Fibroblast of skin of back (primary cell): ENCODE results near the gene SMIM9. TPM values are rescaled to one million over a fixed set of nuclear protein-coding genes. Genes with fewer than 3 reads are reported as not detected.
A peak's percentile ranks its signal among the peaks of the same experiment; 100 is the strongest.
"Not testable (repeated sequence)": the region's sequence is repeated elsewhere in the genome, so short reads cannot be mapped to it uniquely, and the experiment has no call there.

Source experiments
- DNase-seq: peaks from one replicate; pipeline ENCODE4 v3.0.0-alpha.2; 2013
- polyA plus RNA-seq, 2 experiments: library from polyadenylated mRNA; unstranded; fragments of 120-200 nt; gene quantifications; one replicate each; pipeline ENCODE4 v1.2.1, GENCODE V29; 2013; ENCODE audit not compliant: insufficient read length in 2 of 2

Gene SMIM9
- not detected for polyA plus RNA-seq (2013, experiment 1 of 2; ENCODE audit: insufficient read length)
- polyA plus RNA-seq (2013, experiment 2 of 2; ENCODE audit: insufficient read length), result not detected

DNA sequence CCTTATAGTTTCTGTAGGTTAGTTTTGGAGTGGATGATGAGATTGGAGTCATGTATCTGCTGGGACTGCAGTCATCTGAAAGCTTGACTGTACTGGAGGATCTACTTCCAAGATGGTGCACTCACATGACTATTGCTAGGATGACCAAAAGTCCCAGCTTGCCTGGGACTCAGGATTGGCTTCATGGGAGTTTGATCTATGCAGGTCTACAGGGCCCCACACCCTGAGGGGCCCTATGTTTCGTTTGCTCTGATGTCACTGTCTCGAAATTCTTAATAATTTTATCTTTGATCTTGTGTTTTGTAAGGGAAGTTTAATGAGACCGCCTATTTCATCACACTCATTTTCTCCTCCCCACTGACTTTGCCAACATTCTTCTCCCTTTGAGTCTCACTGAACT lies at the start of gene SMIM9:
SMIM9 (minus strand) TSS at position 101 of the 400 bp plus-strand sequence. CDS start 3,806 bp downstream, outside the sequence.
- no peak for DNase-seq

DNA sequence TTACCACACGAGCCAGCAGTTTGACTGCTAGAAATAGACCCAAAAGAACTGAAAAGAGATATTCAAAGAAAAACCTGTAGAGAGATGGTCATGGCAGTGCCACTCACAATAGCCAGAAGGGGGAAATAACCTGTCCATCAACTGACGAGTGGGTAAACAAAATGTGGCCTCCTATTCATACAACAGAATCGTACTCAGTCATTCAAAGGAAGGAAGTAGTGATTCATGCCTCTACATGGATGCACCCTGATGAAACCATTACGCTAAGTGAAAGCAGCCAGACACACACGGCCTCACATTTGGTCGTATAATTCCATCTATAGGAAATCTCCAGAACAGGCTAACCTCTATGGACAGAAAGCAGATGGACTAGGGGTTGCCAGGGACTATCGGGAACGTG lies 49.6 kb upstream of the SMIM9 start:
- DNase-seq, result not testable (repeated sequence)

DNA sequence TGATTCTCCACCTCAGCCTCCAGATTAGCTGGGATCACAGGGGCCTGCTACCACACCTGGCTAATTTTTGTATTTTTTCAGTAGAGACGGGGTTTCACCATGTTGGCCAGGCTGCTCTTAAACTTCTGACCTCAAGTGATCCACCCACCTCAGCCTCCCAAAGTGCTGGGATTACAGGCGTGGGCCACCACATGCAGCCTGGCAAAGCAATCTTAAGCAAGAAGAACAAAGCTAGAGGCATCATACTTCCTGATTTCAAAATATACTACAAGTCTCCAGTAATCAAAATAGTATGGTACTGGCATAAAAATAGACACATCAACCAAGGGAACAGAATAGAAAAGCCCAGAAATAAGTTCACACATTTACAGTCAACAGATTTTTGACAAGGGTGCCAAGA lies 38.9 kb upstream of the SMIM9 start:
- no peak for DNase-seq

DNA sequence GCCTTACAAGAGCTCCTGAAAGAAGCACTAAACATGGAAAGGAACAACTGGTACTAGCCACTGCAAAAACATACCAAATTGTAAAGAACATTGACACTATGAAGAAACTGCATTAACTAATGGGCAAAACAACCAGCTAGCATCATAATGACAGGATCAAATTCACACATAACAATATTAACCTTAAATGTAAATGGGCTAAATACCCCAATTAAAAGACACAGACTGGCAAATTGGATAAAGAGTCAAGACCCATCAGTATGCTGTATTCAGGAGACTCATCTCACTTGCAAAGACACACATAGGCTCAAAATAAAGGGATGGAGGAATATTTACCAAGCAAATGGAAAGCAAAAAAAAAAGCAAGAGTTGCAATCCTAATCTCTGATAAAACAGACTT lies 34.1 kb upstream of the SMIM9 start:
- not testable (repeated sequence) for DNase-seq

DNA sequence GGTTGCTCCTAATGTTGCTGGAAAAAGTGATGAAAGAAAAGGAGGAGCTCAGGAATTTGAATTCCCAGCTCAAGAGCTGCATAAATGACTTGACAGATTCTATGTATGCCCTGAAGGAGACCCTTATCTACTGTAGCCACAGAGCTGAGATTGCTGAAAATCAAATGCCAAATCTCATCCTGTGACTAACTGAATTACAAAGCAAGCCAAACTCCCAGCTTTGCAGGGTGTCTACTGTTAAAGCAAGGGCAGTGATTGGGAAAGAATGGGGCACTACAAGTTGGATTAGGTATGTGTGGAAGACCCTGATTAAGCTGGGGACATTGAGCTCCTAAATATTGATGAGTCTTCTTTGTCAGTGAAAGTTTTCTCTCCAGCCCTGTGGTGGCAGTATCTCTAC lies 20.8 kb upstream of the SMIM9 start:
- DNase-seq, result no peak

DNA sequence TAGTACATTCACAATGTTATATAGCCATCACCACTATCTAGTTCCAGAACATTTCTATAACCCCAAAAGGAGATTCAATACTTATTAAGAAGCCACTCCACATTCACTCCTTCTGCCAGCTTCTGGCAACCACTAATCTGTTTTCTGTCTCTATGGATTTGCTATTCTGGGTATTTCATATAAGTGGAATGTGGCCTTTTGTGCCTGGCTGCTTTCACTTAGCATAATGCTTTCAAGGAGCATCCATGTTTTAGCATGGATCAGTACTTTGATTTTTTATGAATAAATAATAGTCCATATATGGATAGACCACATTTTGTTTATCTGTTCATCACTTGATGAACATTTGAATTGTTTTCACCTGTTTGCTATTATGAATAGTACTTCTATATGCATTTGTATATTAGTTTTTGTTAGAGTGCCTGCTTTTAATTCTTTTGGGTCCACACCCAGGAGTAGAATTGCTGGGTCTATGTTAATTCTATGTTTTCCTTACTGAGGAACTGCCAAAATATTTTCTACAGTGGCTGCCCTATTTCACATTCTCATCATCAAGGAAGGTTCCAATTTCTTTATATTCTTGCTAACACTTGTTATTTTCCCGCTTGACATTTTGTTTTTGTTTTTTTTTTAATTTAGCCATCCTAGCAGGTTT lies 16.6 kb upstream of the SMIM9 start:
- no peak for DNase-seq

DNA sequence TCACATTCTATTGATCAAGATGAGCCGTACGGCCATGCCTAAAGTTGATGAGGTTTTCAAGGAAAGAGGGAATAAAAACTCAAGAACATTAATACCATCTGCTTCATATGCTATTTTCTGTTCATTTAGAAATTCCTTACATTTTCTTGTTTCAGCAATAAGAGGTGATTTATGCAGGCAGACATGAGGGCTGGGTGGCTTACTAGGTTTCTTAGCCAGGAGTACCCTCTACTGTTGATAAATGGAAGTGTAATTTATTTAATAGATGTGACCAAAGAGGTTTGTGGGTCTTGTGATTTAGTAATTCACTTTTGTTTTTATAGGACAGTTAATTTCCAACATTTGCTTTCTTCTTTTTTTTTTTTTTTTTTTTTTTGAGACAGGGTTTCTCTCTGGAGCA lies 6.4 kb upstream of the SMIM9 start:
- peak; percentile 46 for DNase-seq

DNA sequence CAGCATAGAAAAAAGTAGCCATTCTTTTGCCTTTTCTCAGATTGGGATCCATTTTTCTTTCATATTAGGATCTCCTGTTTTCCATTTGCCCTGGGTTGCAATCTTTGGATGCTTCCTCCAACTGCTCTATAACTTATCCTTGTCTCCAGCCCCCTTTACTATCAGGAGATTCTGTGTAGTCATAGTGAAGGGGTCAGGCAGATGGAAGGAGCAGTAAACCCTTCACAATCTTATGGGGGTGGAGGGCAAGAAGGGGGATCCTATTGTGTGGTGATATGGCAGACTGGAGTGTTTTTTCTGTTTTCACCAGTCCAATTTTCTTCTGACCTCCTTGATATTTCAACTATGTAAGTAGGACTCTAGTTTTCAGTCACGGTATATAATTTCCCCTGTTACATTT lies 1.7 kb upstream of the SMIM9 start:
- no peak for DNase-seq

DNA sequence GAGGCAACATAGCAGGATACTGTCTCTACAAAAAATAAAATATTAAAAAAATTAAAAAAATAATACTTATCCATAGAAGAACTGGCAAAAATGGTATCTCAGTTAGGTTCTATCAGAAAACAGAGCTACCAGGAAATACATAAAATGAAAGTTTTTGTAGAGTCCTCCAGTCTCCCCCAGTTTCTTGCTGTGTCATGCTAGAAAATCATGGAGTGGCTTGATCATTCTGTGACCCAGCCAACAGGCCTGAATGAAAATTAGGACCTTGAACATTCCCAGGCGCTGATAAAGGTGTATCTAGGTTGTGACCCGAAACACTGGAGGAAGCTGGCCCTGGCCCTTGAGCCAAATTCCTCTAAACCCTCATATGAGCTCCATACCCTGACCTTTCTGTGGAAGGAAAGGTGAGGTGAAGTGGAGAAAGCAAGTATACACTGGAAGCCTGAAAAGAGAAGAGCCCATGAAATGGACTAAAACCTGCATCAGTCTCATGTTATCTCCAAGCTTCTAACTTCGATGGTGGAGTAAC lies 652 bp downstream of the SMIM9 start:
- DNase-seq, result no peak

DNA sequence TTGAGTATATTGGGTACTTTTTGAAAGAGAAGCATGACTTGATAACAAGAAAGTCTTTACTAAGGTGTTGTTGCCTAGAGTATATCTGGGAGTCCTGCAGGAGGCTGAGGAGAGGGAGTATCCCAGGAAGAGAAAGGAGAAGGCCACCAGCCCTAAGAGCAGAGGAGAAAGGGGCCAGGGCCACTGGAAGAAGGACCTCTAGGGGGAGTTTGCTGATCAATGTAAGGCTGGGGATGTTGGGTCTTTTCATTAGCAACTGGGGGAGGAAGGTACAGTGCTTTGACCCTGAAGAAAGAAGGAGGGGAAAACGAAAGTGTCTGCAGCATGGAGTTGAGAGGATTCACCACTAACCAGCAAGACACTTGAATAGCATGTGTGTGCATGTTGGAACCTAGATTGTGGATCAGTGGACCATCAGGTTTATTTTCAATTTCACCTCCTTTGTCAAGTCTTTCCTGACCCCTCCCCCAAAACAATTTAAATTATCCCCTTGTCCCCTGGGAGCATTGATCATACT lies 4.5 kb downstream of the SMIM9 start:
- no peak for DNase-seq

DNA sequence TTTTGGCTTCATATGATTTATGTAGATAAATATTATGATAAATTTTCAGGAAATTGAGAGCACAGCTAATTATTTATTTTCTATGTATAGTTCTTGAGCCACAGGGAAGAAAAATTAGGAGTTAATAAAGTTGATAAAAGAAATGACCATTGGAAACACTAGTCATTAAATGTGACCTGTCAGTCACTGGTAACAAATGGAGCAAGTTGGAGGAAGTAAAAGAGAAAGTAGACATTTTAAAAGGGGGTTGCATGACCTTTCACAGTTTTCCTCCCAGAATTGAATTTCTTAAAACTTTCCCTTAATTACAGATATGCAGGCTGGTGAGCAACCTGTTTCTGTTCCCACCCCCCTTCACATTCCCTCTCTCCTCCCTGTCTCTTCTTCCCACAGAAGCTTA lies 5.3 kb downstream of the SMIM9 start:
- DNase-seq, result no peak

DNA sequence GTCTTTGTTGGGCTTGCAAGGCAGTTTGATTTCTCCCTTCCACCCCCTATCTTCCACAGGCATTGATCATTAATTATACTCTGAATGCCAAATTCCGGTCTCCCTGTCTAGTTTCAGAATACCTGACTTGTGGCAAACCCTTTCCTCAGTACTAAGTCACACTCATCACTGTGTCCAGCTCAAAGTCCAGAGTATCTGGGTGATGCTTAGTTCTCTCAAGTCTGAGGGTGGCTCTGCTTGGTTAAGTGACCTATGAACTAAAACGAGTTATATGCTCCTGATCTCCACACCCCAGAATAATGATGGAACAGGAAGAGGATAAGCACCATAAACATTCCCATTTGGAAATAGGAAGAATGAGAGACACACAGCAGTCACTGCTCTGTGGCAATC lies 6.5 kb downstream of the SMIM9 start:
- DNase-seq, result no peak

DNA sequence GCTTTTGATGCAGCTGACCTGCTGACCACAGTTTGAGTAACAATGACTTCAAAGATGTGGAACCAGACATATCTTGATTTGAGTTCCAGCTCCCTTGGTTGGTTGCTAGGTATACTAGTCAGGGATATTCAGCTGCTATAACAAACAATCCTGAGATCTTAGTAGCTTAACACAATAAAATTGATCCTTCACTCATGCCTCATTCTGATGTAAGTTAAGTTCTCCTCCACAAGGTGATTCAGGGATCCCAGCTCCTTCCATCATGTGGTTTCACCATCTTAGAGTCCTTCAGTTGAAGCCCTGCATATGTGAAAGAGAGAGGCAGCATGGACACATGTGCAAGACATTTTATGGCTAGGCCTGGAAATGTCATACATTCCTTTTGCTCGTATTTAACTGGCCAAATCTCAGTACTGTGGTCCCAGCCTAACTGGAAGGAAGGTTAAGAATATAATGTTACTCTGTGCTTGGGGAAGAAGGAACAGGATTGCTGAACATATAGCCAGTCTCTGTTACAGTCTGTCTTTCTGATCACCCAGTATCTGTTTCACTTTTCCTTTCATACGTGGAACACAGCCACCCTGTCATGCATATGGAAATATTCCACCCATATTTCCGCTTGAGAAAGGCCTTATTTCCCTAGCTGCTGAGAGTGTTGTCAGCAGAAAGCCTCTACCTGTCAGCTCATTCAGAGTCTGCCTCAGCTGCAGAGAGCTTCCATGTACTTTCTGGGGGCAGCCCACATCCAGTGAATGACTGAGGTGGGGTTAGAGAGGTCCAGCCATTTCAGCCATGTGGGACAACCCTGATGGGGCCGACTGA lies 7.1 kb downstream of the SMIM9 start:
- DNase-seq, result no peak

DNA sequence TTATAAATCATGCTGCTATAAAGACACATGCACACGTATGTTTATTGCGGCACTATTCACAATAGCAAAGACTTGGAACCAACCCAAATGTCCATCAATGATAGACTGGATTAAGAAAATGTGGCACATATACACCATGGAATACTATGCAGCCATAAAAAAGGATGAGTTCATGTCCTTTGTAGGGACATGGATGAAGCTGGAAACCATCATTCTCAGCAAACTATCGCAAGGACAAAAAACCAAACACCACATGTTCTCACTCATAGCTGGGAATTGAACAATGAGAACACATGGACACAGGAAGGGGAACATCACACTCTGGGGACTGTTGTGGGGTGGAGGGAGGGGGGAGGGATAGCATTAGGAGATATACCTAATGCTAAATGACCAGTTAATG lies 8.9 kb downstream of the SMIM9 start:
- DNase-seq, result not testable (repeated sequence)

DNA sequence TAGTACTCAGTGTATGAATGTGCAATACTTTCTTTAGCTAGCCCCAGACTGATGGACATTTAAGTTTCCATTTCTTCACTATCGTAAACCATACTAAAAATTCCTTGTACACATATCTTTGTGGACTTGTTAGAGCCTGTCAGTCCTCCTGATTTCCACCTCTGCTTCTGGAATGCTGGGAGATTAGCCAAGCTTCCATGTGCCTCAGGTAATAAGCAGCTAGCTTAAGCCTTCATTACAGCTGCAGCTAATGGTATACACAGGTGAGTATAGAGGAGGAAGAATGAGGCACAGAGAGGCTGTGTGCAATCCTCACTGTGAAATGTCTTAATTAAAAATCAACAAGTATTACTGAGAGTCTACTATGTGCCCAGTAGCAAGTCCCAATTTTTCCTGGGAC lies 9.8 kb downstream of the SMIM9 start:
- DNase-seq, result no peak

DNA sequence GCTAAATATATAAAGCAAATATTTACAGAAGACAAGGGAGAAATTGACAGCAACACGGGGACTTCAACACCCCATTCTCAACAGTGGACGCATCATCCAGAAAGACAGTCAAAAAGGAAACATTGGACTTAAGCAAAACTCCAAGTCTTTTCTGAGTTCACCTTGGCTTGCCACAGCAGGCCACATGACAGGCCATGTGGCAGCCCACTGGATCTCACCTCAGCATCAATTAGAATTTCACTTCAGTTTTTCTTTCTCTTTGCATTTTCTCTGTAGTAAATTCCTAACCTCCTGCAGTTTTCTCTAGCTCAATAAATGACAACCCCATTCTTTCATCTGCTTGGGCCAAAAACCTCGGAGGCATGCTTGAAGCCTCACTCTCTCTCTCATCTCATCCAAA lies 12.4 kb downstream of the SMIM9 start:
- DNase-seq, result no peak

DNA sequence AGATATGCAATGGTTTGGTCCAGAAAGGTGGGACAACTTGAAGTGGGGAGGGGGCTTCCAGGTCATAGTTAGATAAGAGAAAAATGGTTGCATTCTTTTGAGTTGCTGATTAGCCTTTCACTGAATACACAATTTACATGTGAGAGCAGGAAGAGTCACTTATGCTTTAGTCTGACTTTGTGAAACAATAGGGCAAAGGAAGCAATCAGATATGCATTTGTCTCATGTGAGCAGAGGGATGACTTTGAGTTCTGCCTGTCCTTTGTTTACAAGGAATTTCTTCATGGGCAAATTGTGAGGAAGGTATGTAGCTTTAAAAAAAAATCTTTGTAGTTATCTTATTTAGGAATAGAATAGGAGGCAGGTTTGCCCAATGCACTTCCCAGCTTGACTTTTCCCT lies 12.9 kb downstream of the SMIM9 start:
- DNase-seq, result no peak

DNA sequence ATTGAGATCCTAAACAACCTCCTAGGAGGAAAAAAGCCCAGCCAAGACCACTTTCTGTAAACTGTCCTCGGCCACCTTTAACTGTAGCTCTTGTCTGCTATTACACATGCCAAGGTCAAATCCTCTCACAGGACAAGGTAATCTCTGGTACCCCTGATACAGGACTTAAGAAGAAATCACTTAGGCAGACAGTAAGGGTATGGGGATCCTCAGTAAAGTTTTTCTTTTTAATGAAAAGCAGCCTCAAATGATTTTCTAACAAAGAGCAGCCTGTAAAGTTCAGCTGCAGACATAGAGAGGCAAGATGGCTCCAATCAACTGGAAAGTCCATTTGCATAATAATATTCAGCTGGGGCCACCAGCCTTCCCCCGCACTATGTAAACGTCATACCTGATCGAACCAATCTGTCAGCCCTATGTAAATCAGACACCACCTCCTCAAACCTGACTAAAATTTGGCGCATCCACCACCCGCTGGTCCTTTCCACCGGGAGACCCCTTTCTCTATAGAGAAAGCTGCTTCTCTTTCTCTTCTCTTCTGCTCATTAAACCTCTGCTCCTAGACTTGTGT lies 14.6 kb downstream of the SMIM9 start:
- DNase-seq, result no peak

DNA sequence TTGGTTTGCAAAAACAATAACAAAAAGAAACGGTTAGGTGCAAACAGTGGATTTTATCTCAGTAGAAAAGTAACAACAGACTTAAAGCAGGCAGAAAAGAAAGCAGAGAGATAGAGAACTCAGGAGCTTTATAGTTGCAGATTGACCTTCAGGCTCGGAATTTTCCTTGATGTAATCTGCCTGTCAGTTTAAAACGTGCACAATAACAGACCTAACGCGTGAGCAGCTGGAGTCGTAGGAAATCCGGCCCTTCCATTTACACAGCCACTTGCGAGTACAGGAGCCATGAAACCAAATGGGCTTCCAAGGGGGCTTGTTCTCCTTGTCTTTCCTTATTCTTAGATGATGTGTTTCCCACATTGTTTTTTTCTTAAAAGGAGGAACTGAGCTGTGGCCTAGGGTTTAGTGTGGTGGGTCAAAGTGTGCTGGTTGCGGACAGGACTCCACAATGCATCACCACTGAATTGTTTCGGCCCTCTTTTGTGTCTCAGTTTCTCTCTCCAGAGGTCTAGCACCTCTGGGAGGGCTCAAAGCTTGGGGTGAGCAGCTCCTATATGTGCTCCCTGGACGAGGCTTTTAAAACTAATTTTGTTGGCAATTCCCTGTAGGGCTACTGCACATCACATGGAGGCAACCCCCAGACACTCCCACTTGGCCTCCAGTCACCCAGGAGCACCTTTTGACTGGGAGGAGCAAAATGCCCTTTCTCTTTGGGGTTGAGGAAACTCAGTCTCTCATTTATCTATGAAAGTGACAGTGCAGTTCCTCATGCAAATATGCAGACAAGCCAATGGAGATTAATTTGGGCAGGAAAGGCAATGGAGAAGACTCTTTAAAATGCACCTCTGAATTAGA lies 15.3 kb downstream of the SMIM9 start:
- no peak for DNase-seq

DNA sequence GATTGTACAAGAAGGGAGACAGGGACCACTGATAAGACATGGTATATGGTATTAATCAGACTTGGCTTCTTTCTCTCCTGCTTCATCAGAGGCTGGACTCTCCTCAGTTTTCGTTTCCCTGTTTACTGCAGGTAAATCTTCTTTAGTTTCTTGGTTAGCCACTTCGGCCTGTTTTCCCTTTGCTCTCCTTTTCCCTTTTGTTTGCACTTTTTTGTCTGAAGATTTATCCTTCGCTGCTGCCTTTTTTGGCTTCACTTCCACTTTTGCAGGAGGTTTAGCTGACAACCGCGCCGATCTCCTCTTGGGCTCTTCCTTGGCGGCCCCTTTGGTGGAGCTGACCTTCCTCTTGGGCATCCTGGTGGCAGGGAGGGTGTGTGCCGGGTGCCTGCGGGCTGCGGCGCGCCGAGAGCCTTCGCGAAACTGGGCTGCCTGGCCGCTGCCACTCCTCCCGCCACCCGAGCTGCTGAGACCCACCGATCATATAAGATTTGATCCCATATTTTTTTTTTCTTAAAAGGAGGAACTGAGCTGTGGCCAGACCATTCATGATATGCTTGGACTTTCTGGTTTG lies 17.3 kb downstream of the SMIM9 start:
- not testable (repeated sequence) for DNase-seq

DNA sequence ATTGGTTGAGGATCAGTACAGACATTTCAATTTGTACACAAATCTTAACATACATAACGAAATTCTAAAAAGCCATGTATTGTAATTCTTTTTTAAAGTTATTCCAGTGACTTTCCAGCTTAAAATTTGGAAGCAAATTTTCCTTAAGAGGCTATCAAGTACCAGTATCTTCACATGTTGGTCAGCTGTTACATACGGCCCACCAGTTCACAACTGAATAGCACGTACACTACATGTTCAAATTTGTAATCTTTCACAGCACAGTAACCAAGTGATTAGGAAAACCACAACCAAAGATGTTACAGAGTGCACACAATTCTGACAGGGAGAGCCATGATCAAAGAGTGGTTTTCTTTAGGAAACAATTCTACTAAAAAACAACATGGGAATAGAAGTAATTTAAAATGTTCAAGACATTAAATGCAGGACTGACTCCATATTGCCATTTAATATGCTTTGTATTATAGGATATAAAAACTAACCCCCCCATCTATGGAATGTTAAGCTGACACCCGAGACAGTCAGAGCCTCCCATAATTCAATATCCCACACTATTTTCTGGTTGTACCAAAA lies 18.1 kb downstream of the SMIM9 start:
- not testable (repeated sequence) for DNase-seq
